H1 (cell line): ENCODE measurements around the gene PROSER3. TPM values are rescaled to one million over a fixed set of nuclear protein-coding genes. Genes with fewer than 3 reads are reported as not detected.

ENCODE experiments used
- EZH2 ChIP-seq: fragments of 200-600 bp; sonication (generic); IDR thresholded peaks from 2 replicates; pipeline ENCODE4 v1.7.1; 2012; ENCODE audit warnings: low read depth, mild to moderate bottlenecking, moderate library complexity, low read length, inconsistent platforms; ENCODE audit not compliant: severe bottlenecking
- HDAC2 ChIP-seq, 2 experiments: fragments of 300-600 bp in 1 of 2; sonication (generic) in 1 of 2; IDR thresholded peaks; 2 replicates each; pipeline ENCODE4 v1.6.1; 2011 to 2012; ENCODE audit warnings: low read depth in 2 of 2, low read length in 2 of 2, mild to moderate bottlenecking in 2 of 2, moderate library complexity in 2 of 2, borderline replicate concordance in 1 of 2, inconsistent platforms in 1 of 2
- JUN ChIP-seq: IDR thresholded peaks from 2 replicates; pipeline ENCODE4 v1.6.1; 2011; ENCODE audit warnings: low read depth, mild to moderate bottlenecking, improper control_type of control experiment, low read length
- RXRA ChIP-seq: IDR thresholded peaks from 2 replicates; pipeline ENCODE4 v1.6.1; 2011; ENCODE audit warnings: low read depth, mild to moderate bottlenecking, low read length, moderate library complexity; ENCODE audit not compliant: insufficient read depth
- SIRT6 ChIP-seq: IDR thresholded peaks from one replicate; pipeline ENCODE4 v1.7.1; 2012; ENCODE audit warnings: low read length, inconsistent platforms
- YY1 ChIP-seq: IDR thresholded peaks from 2 replicates; pipeline ENCODE4 v1.6.1; 2011; ENCODE audit warnings: low read depth, mild to moderate bottlenecking, low read length
- polyA plus RNA-seq, 7 experiments: library from polyadenylated mRNA; depleted of rRNA in 3 of 7; stranded (reverse) in 5 of 7; unstranded in 2 of 7; fragments of >200 nt in 5 of 7; fragments of 200-250 nt in 2 of 7; gene quantifications; 1 replicate in 5 of 7; 2 replicates in 1 of 7; 4 replicates in 1 of 7; pipeline versions ENCODE4 v1.2.1 to v1.2.3, GENCODE V29; 2011 to 2013; ENCODE audit warnings: missing spikeins in 2 of 7, mixed read lengths in 2 of 7
- total RNA-seq: library from RNA; stranded (reverse); fragmentation: NEBNext Ultra II Directional; extraction: Animal tissue kit (Norgen Biotek cat#: 25700); gene quantifications from 2 replicates; pipeline ENCODE4 v1.2.1, GENCODE V29; 2021
- TF ChIP-seq, protein P1 (sequence below): fragments of 300-600 bp; sonication (generic); IDR thresholded peaks from 2 replicates; pipeline ENCODE4 v1.7.1; 2012; ENCODE audit warnings: low read length, moderate library complexity, mild to moderate bottlenecking, inconsistent platforms; ENCODE audit not compliant: insufficient replicate concordance
- TF ChIP-seq, protein P2 (sequence below): IDR thresholded peaks from 2 replicates; pipeline ENCODE4 v1.6.1; 2012; ENCODE audit warnings: low read length, inconsistent platforms

The PROSER3 gene
- total and polyA plus RNA-seq, 2 of the 8 experiments (the other 6 are each of a cell fraction or from before 2014, with no cell fraction given) = 17.8 to 28.9 TPM

DNA sequence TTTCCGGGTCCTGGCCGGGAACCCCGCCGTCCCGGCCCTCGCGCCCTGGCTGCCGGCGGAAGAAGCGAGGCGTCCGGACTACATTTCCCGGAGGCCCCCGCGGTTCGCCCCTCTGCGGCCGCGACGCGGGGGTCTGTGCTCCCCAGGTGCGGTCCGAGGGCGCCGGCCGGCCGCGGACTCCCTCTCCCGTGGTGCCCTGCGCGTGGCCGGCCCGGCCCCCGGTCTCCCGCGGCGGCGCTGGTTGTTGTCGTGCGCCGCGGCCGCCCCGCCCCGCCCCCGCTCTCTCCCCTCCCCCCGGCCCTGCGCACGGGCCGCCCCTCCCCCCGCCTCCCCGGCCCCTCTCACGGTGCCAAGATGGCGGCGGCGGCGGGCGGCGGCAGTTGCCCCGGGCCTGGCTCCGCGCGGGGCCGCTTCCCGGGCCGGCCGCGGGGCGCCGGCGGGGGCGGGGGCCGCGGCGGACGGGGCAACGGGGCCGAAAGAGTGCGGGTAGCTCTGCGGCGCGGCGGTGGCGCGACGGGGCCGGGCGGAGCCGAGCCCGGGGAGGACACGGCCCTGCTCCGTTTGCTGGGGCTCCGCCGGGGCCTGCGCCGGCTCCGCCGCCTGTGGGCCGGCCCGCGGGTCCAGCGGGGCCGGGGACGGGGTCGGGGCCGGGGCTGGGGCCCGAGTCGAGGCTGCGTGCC is 40.2 kb upstream of the PROSER3 start, which contains the start of gene KMT2B (continued):
- TF ChIP-seq, protein P1, sequence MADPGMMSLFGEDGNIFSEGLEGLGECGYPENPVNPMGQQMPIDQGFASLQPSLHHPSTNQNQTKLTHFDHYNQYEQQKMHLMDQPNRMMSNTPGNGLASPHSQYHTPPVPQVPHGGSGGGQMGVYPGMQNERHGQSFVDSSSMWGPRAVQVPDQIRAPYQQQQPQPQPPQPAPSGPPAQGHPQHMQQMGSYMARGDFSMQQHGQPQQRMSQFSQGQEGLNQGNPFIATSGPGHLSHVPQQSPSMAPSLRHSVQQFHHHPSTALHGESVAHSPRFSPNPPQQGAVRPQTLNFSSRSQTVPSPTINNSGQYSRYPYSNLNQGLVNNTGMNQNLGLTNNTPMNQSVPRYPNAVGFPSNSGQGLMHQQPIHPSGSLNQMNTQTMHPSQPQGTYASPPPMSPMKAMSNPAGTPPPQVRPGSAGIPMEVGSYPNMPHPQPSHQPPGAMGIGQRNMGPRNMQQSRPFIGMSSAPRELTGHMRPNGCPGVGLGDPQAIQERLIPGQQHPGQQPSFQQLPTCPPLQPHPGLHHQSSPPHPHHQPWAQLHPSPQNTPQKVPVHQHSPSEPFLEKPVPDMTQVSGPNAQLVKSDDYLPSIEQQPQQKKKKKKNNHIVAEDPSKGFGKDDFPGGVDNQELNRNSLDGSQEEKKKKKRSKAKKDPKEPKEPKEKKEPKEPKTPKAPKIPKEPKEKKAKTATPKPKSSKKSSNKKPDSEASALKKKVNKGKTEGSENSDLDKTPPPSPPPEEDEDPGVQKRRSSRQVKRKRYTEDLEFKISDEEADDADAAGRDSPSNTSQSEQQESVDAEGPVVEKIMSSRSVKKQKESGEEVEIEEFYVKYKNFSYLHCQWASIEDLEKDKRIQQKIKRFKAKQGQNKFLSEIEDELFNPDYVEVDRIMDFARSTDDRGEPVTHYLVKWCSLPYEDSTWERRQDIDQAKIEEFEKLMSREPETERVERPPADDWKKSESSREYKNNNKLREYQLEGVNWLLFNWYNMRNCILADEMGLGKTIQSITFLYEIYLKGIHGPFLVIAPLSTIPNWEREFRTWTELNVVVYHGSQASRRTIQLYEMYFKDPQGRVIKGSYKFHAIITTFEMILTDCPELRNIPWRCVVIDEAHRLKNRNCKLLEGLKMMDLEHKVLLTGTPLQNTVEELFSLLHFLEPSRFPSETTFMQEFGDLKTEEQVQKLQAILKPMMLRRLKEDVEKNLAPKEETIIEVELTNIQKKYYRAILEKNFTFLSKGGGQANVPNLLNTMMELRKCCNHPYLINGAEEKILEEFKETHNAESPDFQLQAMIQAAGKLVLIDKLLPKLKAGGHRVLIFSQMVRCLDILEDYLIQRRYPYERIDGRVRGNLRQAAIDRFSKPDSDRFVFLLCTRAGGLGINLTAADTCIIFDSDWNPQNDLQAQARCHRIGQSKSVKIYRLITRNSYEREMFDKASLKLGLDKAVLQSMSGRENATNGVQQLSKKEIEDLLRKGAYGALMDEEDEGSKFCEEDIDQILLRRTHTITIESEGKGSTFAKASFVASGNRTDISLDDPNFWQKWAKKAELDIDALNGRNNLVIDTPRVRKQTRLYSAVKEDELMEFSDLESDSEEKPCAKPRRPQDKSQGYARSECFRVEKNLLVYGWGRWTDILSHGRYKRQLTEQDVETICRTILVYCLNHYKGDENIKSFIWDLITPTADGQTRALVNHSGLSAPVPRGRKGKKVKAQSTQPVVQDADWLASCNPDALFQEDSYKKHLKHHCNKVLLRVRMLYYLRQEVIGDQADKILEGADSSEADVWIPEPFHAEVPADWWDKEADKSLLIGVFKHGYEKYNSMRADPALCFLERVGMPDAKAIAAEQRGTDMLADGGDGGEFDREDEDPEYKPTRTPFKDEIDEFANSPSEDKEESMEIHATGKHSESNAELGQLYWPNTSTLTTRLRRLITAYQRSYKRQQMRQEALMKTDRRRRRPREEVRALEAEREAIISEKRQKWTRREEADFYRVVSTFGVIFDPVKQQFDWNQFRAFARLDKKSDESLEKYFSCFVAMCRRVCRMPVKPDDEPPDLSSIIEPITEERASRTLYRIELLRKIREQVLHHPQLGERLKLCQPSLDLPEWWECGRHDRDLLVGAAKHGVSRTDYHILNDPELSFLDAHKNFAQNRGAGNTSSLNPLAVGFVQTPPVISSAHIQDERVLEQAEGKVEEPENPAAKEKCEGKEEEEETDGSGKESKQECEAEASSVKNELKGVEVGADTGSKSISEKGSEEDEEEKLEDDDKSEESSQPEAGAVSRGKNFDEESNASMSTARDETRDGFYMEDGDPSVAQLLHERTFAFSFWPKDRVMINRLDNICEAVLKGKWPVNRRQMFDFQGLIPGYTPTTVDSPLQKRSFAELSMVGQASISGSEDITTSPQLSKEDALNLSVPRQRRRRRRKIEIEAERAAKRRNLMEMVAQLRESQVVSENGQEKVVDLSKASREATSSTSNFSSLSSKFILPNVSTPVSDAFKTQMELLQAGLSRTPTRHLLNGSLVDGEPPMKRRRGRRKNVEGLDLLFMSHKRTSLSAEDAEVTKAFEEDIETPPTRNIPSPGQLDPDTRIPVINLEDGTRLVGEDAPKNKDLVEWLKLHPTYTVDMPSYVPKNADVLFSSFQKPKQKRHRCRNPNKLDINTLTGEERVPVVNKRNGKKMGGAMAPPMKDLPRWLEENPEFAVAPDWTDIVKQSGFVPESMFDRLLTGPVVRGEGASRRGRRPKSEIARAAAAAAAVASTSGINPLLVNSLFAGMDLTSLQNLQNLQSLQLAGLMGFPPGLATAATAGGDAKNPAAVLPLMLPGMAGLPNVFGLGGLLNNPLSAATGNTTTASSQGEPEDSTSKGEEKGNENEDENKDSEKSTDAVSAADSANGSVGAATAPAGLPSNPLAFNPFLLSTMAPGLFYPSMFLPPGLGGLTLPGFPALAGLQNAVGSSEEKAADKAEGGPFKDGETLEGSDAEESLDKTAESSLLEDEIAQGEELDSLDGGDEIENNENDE = no peak
- no peak for TF ChIP-seq SIRT6
- peak; percentile 15; the same call in 1 of the 2 replicates for TF ChIP-seq YY1
- TF ChIP-seq, protein P2, sequence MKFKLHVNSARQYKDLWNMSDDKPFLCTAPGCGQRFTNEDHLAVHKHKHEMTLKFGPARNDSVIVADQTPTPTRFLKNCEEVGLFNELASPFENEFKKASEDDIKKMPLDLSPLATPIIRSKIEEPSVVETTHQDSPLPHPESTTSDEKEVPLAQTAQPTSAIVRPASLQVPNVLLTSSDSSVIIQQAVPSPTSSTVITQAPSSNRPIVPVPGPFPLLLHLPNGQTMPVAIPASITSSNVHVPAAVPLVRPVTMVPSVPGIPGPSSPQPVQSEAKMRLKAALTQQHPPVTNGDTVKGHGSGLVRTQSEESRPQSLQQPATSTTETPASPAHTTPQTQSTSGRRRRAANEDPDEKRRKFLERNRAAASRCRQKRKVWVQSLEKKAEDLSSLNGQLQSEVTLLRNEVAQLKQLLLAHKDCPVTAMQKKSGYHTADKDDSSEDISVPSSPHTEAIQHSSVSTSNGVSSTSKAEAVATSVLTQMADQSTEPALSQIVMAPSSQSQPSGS = no peak
- TF ChIP-seq RXRA = no peak
- no peak for TF ChIP-seq HDAC2 (IDR thresholded peaks at IDR 0.05; ENCODE audit: borderline replicate concordance in 1 of 2, low read depth in 2 of 2, low read length in 2 of 2)
- no peak for TF ChIP-seq JUN
- TF ChIP-seq EZH2 = no peak
